Measurements from ENCODE around the gene KLHL29.

The KLHL29 gene

GRCh38 chr2:23540804-23541360, 155.9 kb downstream of the KLHL29 start:
- DNase-seq = no peak

- no peak for DNase-seq
These were observed 156.7 kb downstream of the KLHL29 start for GRCh38 chr2:23541503-23542229.

GRCh38 chr2:23542230-23542789, 157.3 kb downstream of the KLHL29 start:
- DNase-seq = no peak

- no peak for DNase-seq
These were observed 158.3 kb downstream of the KLHL29 start for GRCh38 chr2:23543302-23543701.

GRCh38 chr2:23543728-23544127, 158.7 kb downstream of the KLHL29 start:
- DNase-seq = no peak

- no peak for DNase-seq
These were observed 159.8 kb downstream of the KLHL29 start for GRCh38 chr2:23544589-23545295.

- DNase-seq = no peak
These were observed 160.4 kb downstream of the KLHL29 start for GRCh38 chr2:23545396-23545795.

GRCh38 chr2:23545811-23546210, 160.8 kb downstream of the KLHL29 start:
- DNase-seq = no peak

GRCh38 chr2:23546913-23547312, 161.9 kb downstream of the KLHL29 start:
- no peak for DNase-seq

- no peak for DNase-seq
These were observed 162.7 kb downstream of the KLHL29 start for GRCh38 chr2:23547725-23548124.

GRCh38 chr2:23548143-23548769, 163.3 kb downstream of the KLHL29 start:
- no peak for DNase-seq

GRCh38 chr2:23549051-23549450, 164.1 kb downstream of the KLHL29 start:
- peak; percentile 31 for DNase-seq

- DNase-seq = no peak
These were observed 165.0 kb downstream of the KLHL29 start for GRCh38 chr2:23549821-23550530.

- DNase-seq = no peak
These were observed 165.6 kb downstream of the KLHL29 start for GRCh38 chr2:23550553-23550952.

GRCh38 chr2:23551875-23552274, 166.9 kb downstream of the KLHL29 start:
- DNase-seq = no peak

GRCh38 chr2:23553561-23553960, 168.6 kb downstream of the KLHL29 start:
- no peak for DNase-seq

- peak; percentile 17 for DNase-seq
These were observed 169.2 kb downstream of the KLHL29 start for GRCh38 chr2:23554054-23554697.

GRCh38 chr2:23555944-23556343, 171.0 kb downstream of the KLHL29 start:
- DNase-seq = no peak

GRCh38 chr2:23556929-23557328, 171.9 kb downstream of the KLHL29 start:
- no peak for DNase-seq

- DNase-seq = no peak
These were observed 172.5 kb downstream of the KLHL29 start for GRCh38 chr2:23557455-23557854.

- no peak for DNase-seq
These were observed 174.7 kb downstream of the KLHL29 start for GRCh38 chr2:23559561-23560239.

GRCh38 chr2:23561088-23561487, 176.1 kb downstream of the KLHL29 start:
- DNase-seq = no peak
